ENCODE results near the gene EEF1A2. TPM values are rescaled to one million over a fixed set of nuclear protein-coding genes. Genes with fewer than 3 reads are reported as not detected.

EEF1A2 gene
- total RNA-seq, 4 donors from 2014 or later, result 2.1 to 4.7 (median 2.8) TPM; not detected in 1

DNA sequence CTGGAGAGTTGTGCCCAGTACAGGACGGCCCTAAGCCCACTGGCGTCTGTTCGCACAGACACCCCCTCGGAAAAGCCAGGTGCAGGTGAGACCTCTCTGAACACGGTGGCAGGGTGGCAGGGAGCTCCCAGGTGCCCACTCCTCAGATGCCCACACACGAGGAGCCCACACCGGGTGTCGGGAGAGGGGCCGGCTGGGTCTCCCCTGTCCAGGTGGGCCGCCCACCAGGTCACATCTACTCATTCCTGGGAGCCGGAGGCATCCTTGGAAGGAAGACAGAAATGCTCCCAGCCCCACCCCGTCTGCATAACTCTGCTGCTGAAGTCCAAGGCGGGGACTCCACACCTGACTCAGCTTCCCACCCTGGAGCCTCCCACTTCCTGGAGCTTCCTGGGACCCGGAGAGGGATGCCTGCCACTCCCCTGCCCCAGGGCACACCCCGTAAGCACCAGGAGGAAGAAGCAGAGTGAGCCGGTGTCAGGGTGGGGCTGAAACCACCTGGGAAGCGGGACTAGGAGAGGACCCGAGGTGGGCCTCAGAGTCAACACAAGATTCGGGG, 46.2 kb upstream of the EEF1A2 start:
- no peak for DNase-seq (ENCODE audit: low spot score)
- no peak for ATAC-seq (ENCODE audit: low FRiP score)
- TF ChIP-seq CTCF (IDR thresholded peaks at IDR 0.05), result no peak

GRCh38 chr20:63544241-63544957, 45.5 kb upstream of the EEF1A2 start:
- ATAC-seq (ENCODE audit: low FRiP score) (no peak), DNase-seq (ENCODE audit: low spot score) (no peak)
- TF ChIP-seq CTCF (IDR thresholded peaks at IDR 0.05), result no peak

GRCh38 chr20:63543733-63544132, 44.9 kb upstream of the EEF1A2 start:
- ATAC-seq (ENCODE audit: low FRiP score), result no peak
- TF ChIP-seq CTCF (IDR thresholded peaks at IDR 0.05), result no peak
- no peak for DNase-seq (ENCODE audit: low spot score)

DNA sequence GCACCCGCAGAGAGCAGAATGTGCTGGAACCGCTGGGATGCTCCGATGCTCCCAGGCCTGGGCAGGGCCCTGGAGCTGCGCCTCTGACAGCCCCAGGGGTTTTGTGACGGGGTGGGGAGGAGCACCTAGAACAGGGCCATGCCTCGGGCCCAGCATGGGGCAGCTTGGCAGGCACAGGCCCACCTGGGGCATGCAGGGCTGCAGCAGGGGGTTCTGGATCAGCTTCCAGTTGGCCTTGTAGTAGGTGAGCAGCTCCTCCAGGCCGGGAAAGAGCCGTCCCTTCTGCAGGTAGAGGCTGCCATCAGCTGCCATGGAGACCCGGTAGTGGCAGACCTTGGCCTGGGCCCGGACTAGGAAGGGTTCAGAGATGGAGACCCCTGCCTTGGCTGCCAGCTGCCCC, 44.2 kb upstream of the EEF1A2 start:
- no peak for TF ChIP-seq CTCF (IDR thresholded peaks at IDR 0.05)
- ATAC-seq (ENCODE audit: low FRiP score), result no peak
- no peak for DNase-seq (ENCODE audit: low spot score)

DNA sequence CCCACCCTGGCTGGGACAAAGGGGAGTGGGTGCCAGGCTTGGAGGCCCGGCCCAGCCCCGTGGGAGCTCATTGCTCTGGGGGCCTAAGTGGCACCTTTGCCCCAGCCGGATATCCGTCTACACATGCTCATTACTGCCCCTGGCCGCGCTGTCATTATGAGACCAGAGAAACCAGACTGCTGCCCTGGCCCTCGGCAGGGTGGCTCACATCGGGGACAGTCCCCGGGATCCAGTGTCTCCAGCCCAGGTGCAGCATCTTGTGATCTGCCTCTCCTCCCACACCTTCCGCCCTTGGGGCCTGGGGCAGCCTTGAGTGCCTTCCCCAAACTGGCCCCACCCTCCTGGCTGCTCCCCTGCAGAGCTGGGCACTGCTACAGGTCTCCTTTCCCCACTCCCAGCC, 43.8 kb upstream of the EEF1A2 start:
- no peak for DNase-seq (ENCODE audit: low spot score)
- no peak for TF ChIP-seq CTCF (IDR thresholded peaks at IDR 0.05)
- ATAC-seq (ENCODE audit: low FRiP score), result no peak

DNA sequence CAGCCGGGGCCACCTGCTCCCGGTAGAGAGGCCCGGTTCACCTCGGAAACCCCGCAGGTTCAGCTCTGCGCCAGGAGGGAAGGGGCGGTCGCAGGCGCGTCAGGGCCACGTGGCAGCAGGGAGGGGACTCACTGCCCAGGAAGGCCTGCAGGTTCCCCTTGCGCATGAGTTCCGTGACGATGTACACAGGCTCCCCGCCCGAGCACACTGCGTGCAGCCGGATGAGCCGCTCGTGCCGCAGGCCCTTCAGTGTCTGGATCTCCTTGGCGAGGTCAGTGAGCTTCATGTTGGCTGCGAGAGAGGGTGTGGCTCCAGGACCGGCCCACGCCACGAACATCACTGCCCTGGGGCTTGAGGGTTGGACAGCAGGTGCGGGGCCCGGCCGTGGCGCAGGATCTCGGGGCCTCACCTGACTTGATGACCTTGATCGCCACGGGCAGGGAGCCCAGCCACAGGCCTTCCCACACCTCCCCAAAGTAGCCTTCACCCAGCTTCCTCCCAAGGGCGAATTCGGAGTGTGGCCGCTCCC, 43.2 kb upstream of the EEF1A2 start:
- ATAC-seq (ENCODE audit: low FRiP score) (no peak), DNase-seq (ENCODE audit: low spot score) (no peak)
- TF ChIP-seq CTCF (IDR thresholded peaks at IDR 0.05), result no peak

GRCh38 chr20:63541371-63541770, 42.5 kb upstream of the EEF1A2 start:
- ATAC-seq (ENCODE audit: low FRiP score), result no peak
- TF ChIP-seq CTCF (IDR thresholded peaks at IDR 0.05), result no peak
- DNase-seq (ENCODE audit: low spot score), result no peak
